ENCODE results near the gene CCDC138.

DNA sequence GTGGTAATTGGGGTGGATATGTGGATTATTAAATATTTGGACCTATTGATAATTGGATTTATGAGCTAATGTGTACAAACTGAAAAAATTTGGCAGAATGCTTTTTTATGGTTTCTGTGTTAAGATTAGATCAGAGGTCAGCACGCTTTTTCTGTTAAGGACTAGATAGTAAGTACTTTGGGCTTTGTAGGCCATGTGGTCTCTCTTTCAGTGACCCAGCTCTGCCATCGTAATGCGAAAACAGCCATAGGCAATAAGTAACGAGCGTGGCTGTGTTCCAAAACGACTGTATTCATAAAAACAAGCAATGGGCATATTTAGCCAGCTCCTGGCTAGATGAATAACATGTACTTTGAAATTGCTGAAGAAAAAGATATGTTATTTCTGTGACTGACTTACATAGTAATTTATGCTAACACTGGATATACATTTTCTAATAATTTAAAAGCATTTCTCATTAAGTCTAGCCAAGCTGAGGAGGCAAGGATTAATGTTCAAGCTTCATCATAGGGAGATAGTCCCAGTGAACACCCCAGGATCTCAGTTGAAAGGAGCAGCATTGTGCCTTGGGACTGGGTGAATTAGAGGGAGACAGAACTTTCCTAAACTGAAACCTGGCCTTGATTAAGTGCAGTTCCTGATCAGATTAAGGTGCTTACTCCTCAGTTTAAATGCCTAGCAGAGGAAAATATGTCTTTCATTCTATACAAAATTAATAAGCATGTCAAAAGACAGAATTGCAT is 20.0 kb downstream of the CCDC138 start:
- TF ChIP-seq, protein P1, sequence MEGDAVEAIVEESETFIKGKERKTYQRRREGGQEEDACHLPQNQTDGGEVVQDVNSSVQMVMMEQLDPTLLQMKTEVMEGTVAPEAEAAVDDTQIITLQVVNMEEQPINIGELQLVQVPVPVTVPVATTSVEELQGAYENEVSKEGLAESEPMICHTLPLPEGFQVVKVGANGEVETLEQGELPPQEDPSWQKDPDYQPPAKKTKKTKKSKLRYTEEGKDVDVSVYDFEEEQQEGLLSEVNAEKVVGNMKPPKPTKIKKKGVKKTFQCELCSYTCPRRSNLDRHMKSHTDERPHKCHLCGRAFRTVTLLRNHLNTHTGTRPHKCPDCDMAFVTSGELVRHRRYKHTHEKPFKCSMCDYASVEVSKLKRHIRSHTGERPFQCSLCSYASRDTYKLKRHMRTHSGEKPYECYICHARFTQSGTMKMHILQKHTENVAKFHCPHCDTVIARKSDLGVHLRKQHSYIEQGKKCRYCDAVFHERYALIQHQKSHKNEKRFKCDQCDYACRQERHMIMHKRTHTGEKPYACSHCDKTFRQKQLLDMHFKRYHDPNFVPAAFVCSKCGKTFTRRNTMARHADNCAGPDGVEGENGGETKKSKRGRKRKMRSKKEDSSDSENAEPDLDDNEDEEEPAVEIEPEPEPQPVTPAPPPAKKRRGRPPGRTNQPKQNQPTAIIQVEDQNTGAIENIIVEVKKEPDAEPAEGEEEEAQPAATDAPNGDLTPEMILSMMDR (IDR thresholded peaks at IDR 0.05): no peak
- TF ChIP-seq POLR2A (IDR thresholded peaks at IDR 0.05): no peak

Data from heart left ventricle (tissue), 13 donors.